NCI-H510A treated with DMSO at 0.1 percent for 48 hours (cell line): ENCODE measurements around the gene LRRC37A2.
"Not testable (repeated sequence)": the region's sequence is repeated elsewhere in the genome, so short reads cannot be mapped to it uniquely, and the experiment has no call there.

Experiments
- DNase-seq: peaks from one replicate; lab custom pipeline; 2025; lab: John Stamatoyannopoulos, UW

The LRRC37A2 gene

GRCh38 chr17:46512168-46512567, at the start of gene LRRC37A2:
Gene LRRC37A2 (plus strand): TSS chr17:46512468. CDS start chr17:46512713, 245 bp downstream.
- not testable (repeated sequence) for DNase-seq

- not testable (repeated sequence) for DNase-seq
These were observed 44.6 kb upstream of the LRRC37A2 start for GRCh38 chr17:46467618-46468017.

- DNase-seq: not testable (repeated sequence)
These were observed 37.8 kb upstream of the LRRC37A2 start for GRCh38 chr17:46474489-46474888.

- DNase-seq: not testable (repeated sequence)
These were observed 36.7 kb upstream of the LRRC37A2 start for GRCh38 chr17:46475583-46475982.

GRCh38 chr17:46478823-46479222, 33.4 kb upstream of the LRRC37A2 start:
- not testable (repeated sequence) for DNase-seq

GRCh38 chr17:46481310-46481709, 31.0 kb upstream of the LRRC37A2 start:
- not testable (repeated sequence) for DNase-seq

- DNase-seq: not testable (repeated sequence)
These were observed 20.2 kb upstream of the LRRC37A2 start for GRCh38 chr17:46492021-46492420.

GRCh38 chr17:46499437-46500139, 12.7 kb upstream of the LRRC37A2 start:
- DNase-seq: not testable (repeated sequence)

- not testable (repeated sequence) for DNase-seq
These were observed 6.4 kb upstream of the LRRC37A2 start for GRCh38 chr17:46505896-46506295.

- not testable (repeated sequence) for DNase-seq
These were observed 22.4 kb downstream of the LRRC37A2 start for GRCh38 chr17:46534716-46535115.

GRCh38 chr17:46548607-46549006, 36.3 kb downstream of the LRRC37A2 start:
- not testable (repeated sequence) for DNase-seq

- DNase-seq: not testable (repeated sequence)
These were observed 46.9 kb downstream of the LRRC37A2 start for GRCh38 chr17:46559155-46559554.

GRCh38 chr17:46560048-46560447, 47.8 kb downstream of the LRRC37A2 start:
- not testable (repeated sequence) for DNase-seq

- not testable (repeated sequence) for DNase-seq
These were observed 54.0 kb downstream of the LRRC37A2 start for GRCh38 chr17:46566284-46566683.

- not testable (repeated sequence) for DNase-seq
These were observed 54.7 kb downstream of the LRRC37A2 start for GRCh38 chr17:46566980-46567379.

- not testable (repeated sequence) for DNase-seq
These were observed 59.5 kb downstream of the LRRC37A2 start for GRCh38 chr17:46571796-46572195.

- DNase-seq: not testable (repeated sequence)
These were observed 67.1 kb downstream of the LRRC37A2 start, which contains the start of gene ARL17A for GRCh38 chr17:46579083-46580075. Gene ARL17A (minus strand): TSS chr17:46579691. CDS start chr17:46576322, 3,369 bp downstream.

GRCh38 chr17:46580082-46580481, 67.8 kb downstream of the LRRC37A2 start:
- DNase-seq: not testable (repeated sequence)

- DNase-seq: not testable (repeated sequence)
These were observed 73.2 kb downstream of the LRRC37A2 start for GRCh38 chr17:46585444-46585843.

GRCh38 chr17:46590157-46591146, 78.2 kb downstream of the LRRC37A2 start, which contains the start of gene NSF:
Gene NSF (plus strand): TSS chr17:46590669. CDS start chr17:46590776, 107 bp downstream.
- not testable (repeated sequence) for DNase-seq

GRCh38 chr17:46591332-46591731, 79.1 kb downstream of the LRRC37A2 start:
- DNase-seq: not testable (repeated sequence)
